Sciatic nerve (tissue), 2 donors: Measurements from ENCODE around the gene SLC39A11. TPM values are rescaled to one million over a fixed set of nuclear protein-coding genes. Genes with fewer than 3 reads are reported as not detected.
"Not testable (repeated sequence)": the region's sequence is repeated elsewhere in the genome, so short reads cannot be mapped to it uniquely, and the experiment has no call there.

Experiments
- ATAC-seq: fragments of 200-7000 bp; cut with Tn5 transposase; one replicate; pipeline ENCODE4 v1.9.1; 2020; ENCODE audit warnings: mild to moderate bottlenecking, moderate library complexity
- DNase-seq: peaks from one replicate; pipeline ENCODE4 v3.0.0-alpha.2; 2020; ENCODE audit warnings: low spot score
- intact Hi-C: fragments of 100-400 bp; cut with DNase I; formaldehyde crosslinking; loops from one replicate; pipeline ENCODE4 v1.14.2; 2022
- total RNA-seq: library from RNA; stranded (reverse); fragmentation: NEBNext Ultra II Directional; extraction: Animal tissue kit (Norgen Biotek cat#: 25700); gene quantifications from one replicate; pipeline ENCODE4 v1.2.1, GENCODE V29; 2021
- donor health status: DM: no; HTN: no; CAD: no.
- donor health status: DM: no; HTN: no; CAD: no.

SLC39A11 gene
- total RNA-seq, 1 donor from 2014 or later, result 22.7 TPM

GRCh38 chr17:72765368-72766153, 326.9 kb downstream of the SLC39A11 start:
- intact Hi-C loops, result no loop called here
- DNase-seq (no peak), ATAC-seq (no peak)

- DNase-seq, result no peak
- intact Hi-C loops, result no loop called here
- ATAC-seq, result no peak
Measured at GRCh38 chr17:72764632-72765041, 327.9 kb downstream of the SLC39A11 start.

- DNase-seq, result no peak
- no peak for ATAC-seq
- intact Hi-C loops, result no loop called here
Measured at GRCh38 chr17:72763981-72764380, 328.5 kb downstream of the SLC39A11 start.

GRCh38 chr17:72761893-72762575, 330.5 kb downstream of the SLC39A11 start:
- ATAC-seq, DNase-seq, intact Hi-C loops: not testable (repeated sequence)

- intact Hi-C loops, result no loop called here
- ATAC-seq (no peak), DNase-seq (no peak)
Measured at GRCh38 chr17:72761431-72761830, 331.1 kb downstream of the SLC39A11 start.

DNA sequence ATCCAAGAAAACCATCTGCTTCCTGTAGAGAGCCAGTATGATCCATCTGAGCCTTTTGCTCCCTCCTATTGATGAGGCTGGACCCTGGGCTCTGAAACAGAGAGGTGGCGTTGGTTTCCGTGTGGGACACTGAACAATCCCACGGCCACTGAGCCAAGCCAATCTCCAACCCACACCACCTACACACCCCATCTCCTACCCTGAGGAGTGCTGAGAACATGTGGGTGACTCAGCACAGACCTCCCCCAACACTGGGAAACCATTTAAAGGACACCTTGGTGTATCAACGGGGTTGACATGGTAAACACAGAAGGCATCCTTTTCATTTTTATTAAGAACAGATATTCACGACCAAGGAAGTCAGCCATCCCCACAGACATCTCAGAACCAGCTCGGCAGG, 332.1 kb downstream of the SLC39A11 start:
- DNase-seq, result no peak
- intact Hi-C loops, result no loop called here
- no peak for ATAC-seq

- intact Hi-C loops, result no loop called here
- no peak for ATAC-seq
- DNase-seq, result no peak
Measured at GRCh38 chr17:72759301-72759700, 333.2 kb downstream of the SLC39A11 start.

DNA sequence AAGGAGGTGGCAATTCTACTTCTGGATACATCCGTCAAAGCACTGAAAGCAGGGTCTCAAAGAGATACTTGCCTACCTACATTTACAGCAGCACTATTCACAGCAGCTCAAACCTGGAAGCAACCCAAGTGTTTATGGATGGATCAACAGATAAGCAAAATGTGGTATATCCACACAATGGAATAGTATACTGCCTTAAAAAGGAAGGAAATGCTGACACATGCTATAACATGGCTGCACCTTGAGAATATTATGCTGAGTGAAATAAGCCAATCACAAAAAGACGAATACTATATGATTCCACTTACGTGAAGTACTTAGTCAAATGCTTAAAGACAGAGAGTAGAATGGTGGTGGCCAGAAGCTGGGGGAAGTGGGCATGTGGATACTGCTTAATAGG, 336.2 kb downstream of the SLC39A11 start:
- intact Hi-C loops, result no loop called here
- DNase-seq, result no peak
- ATAC-seq, result no peak

DNA sequence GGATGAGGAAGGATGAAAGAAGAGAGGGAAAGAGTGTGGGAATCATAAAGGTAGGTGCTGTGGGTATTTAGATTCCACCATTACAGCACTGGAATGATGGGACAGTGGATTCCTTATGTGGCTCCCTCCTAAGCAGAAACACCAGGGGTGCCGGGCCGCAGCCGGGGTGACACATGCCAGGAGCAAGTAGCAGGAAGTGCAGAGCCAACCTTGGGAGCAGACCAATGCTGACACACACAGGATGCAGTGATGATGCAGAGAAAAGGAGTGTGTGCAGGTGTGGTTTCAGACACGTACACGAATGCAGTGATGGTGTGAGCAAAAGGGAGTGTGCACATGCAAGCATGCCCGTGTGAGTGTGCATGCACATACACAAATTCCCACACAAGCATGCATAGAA, 338.0 kb downstream of the SLC39A11 start:
- ATAC-seq (no peak), DNase-seq (no peak)
- intact Hi-C loops, result no loop called here

DNA sequence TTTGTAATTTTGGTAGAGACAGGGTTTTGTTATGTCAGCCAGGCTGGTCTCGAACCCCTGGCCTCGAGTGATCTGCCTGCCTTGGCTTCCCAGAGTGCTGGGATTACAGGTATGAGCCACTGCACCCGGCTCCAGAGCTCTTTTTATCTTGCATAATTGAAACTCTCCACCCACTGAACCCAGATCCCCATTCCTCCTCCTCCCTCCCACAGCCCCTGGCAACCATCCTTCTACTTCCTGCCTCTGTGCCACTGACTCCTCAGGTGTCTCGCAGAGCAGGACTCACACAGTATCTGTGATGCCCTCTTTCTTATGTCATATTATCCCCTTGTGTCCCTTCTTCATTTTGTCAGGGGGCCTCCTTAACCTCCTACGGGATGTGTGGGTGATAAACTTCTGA, 340.7 kb downstream of the SLC39A11 start:
- no peak for ATAC-seq
- intact Hi-C loops, result no loop called here
- DNase-seq, result no peak

GRCh38 chr17:72749119-72749572, 343.3 kb downstream of the SLC39A11 start:
- ATAC-seq, result no peak
- no peak for DNase-seq
- intact Hi-C loops, result no loop called here

DNA sequence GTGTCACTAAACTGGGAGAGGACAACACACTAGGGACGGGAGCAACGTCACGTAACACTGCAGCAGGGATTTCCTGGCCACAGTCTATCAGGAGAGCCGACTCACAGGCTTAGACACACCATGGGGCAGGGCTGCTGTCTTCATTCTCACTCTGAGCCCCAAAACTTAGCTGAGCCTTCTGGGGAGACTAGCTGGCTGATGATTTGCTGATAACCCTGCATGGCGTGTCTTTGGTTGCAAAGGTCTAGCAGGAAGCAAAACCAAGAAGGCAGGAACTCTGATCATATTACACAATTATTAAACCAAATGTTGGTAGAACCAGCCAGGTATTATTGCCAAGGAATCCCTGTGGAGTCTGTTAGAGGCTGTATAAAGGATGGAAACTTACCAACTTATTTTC, 345.0 kb downstream of the SLC39A11 start:
- DNase-seq (no peak), ATAC-seq (no peak)
- intact Hi-C loops, result no loop called here

GRCh38 chr17:72745241-72745640, 347.2 kb downstream of the SLC39A11 start:
- ATAC-seq (no peak), DNase-seq (no peak)
- intact Hi-C loops, result no loop called here

DNA sequence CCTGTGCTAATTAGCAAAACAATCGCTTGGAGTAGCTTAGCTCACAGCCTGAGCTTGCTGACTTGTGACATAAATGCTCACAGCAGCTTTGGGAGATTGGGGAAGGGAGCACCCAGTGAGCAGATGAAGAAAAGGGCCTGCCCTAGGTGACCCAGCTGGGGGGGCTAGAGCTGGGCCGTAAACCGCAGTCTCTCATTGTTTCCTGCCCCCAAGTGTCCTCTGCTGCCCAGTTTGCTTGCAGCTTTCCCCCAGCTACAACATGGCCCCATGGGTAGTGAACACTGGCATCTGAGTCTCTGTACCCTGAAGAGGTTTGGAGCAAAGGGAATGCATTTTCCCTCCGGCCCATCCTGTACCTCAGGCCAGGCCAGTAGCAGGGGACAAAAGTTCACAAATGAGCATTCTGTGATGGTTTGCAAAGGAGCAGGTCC, 349.4 kb downstream of the SLC39A11 start:
- DNase-seq (no peak), ATAC-seq (no peak)
- intact Hi-C loops, result no loop called here

GRCh38 chr17:72737151-72737690, 355.3 kb downstream of the SLC39A11 start:
- DNase-seq (no peak), ATAC-seq (no peak)
- intact Hi-C loops, result loop anchor here (10.0 kb wide), 1 partner anchor 428 kb away; the partner anchor contains the start of gene SSTR2

GRCh38 chr17:72735592-72735991, 356.9 kb downstream of the SLC39A11 start:
- no peak for DNase-seq

GRCh38 chr17:72735048-72735447, 357.4 kb downstream of the SLC39A11 start:
- ATAC-seq, result no peak
- DNase-seq, result no peak
- intact Hi-C loops, result loop anchor here (10.0 kb wide), 1 partner anchor 430 kb away; the partner anchor contains the start of gene SSTR2

More at GRCh38 chr17:72735592-72735991, 356.9 kb downstream of the SLC39A11 start:
- no peak for ATAC-seq
- intact Hi-C loops, result loop anchor here (10.0 kb wide), 1 partner anchor 429 kb away; the partner anchor contains the start of gene SSTR2

- intact Hi-C loops, result loop anchor here (10.0 kb wide), 1 partner anchor 430 kb away; the partner anchor contains the start of gene SSTR2
- ATAC-seq (no peak), DNase-seq (no peak)
Measured at GRCh38 chr17:72734613-72735012, 357.9 kb downstream of the SLC39A11 start.

DNA sequence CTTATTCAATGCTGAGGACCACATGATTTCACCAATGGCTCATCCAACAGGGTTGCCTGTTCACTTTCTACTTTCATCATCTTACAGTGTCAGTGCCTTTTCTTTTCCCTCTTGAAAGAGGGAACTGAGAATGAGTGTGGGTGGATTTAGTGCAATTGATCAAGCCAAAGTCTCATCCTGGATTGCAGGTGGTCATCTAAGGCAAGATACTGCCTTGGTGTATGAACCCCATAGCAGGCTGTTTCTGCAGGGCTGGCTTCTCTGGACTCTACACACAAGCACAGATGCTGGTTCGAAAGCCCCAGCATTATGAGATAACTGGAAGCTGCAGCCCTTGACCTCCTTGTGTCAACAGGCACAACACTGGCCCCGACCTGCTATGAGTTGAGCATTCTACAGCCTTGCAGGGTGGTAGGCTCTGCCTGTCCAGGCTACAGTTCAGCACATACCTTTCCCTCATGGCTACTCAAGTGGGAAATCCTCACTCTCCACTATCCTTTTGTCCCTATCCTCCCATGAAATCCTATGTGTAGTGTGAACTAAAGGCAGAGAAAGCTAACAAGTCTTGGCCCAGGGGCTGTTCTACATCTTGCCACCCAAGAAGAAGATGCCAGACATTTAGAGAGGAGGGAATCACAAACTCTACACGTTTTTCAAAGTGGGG, 358.7 kb downstream of the SLC39A11 start:
- ATAC-seq (no peak), DNase-seq (no peak)
- intact Hi-C loops, result loop anchor here (10.0 kb wide), 1 partner anchor 431 kb away; the partner anchor contains the start of gene SSTR2
